ENCODE data around the gene EFCAB14. TPM values are rescaled to one million over a fixed set of nuclear protein-coding genes. Genes with fewer than 3 reads are reported as not detected.
A peak's percentile ranks its signal among the peaks of the same experiment; 100 is the strongest.

EFCAB14 gene
- total and polyA plus RNA-seq, 3 experiments from 2014 or later, result 41.2 to 135 (median 43.5) TPM

- peak overlapping the region in 2 of 8 donors; percentile 5 to 17 for H3K27ac Mint-ChIP-seq
- peaks cover 0 to 1% of the 10 kb centered on the region in 2 donors for H3K27me3 Mint-ChIP-seq
- H3K36me3 Mint-ChIP-seq, result peaks cover 10 to 96% (median 34%) of the 10 kb centered on the region in 3 donors
- Histone ChIP-seq H3K9me3 (ENCODE audit: low read length) (no peaks in the 10 kb centered on the region), H3K4me1 (ENCODE audit: insufficient read depth, low read length) (no peaks in the 10 kb centered on the region), H3K27ac (ENCODE audit: low read depth, low read length) (no peak overlapping the region), H3K27me3 (ENCODE audit: insufficient read depth, low read length, poor library complexity, severe bottlenecking) (no peaks in the 10 kb centered on the region), H3K4me3 (ENCODE audit: low read length) (no peak overlapping the region), H3K36me3 (ENCODE audit: insufficient read depth, low read length) (peaks cover 79% of the 10 kb centered on the region)
- H3K9me3 Mint-ChIP-seq, result no peaks in the 10 kb centered on the region
- no peak overlapping the region for H3K4me3 Mint-ChIP-seq
- DNase-seq, result no peak
- peaks cover 0 to 8% (median 7%) of the 10 kb centered on the region in 3 donors for H3K4me1 Mint-ChIP-seq
- CTCF ChIA-PET, result no interaction called here
- POLR2A ChIA-PET, result interaction anchor here (0.6 kb wide), 1 partner anchor 15 kb away, joined by 7 read pairs; no protein-coding TSS in a partner anchor
Observed at GRCh38 chr1:46689356-46689755, 29.6 kb downstream of the EFCAB14 start.

GRCh38 chr1:46687921-46688509, 30.9 kb downstream of the EFCAB14 start:
- H3K4me3 ChIP-seq (ENCODE audit: low read length), result no peak overlapping the region
- Mint-ChIP-seq H3K4me1 (peaks cover 0 to under 1% (median 0%) of the 10 kb centered on the region in 3 donors), H3K9me3 (no peaks in the 10 kb centered on the region), H3K4me3 (no peak overlapping the region), H3K36me3 (peaks cover 11 to 98% (median 44%) of the 10 kb centered on the region in 3 donors), H3K27me3 (peaks cover 0 to 1% of the 10 kb centered on the region in 2 donors), H3K27ac (peak overlapping the region in 3 of 8 donors; percentile 45 to 69 (median 59))
- no peaks in the 10 kb centered on the region for H3K4me1 ChIP-seq (ENCODE audit: insufficient read depth, low read length)
- ChIA-PET CTCF (no interaction called here), POLR2A (no interaction called here)
- no peak overlapping the region for H3K27ac ChIP-seq (ENCODE audit: low read depth, low read length)
- H3K9me3 ChIP-seq (ENCODE audit: low read length), result no peaks in the 10 kb centered on the region
- DNase-seq, result no peak
- H3K27me3 ChIP-seq (ENCODE audit: insufficient read depth, low read length, poor library complexity, severe bottlenecking), result no peaks in the 10 kb centered on the region
- H3K36me3 ChIP-seq (ENCODE audit: insufficient read depth, low read length), result peaks cover 87% of the 10 kb centered on the region

GRCh38 chr1:46687093-46687659, 31.7 kb downstream of the EFCAB14 start:
- no peaks in the 10 kb centered on the region for H3K9me3 ChIP-seq (ENCODE audit: low read length)
- H3K4me3 ChIP-seq (ENCODE audit: low read length), result no peak overlapping the region
- Mint-ChIP-seq H3K4me3 (no peak overlapping the region), H3K4me1 (no peaks in the 10 kb centered on the region), H3K27me3 (peaks cover 0 to 1% of the 10 kb centered on the region in 2 donors), H3K27ac (peak overlapping the region in 3 of 8 donors; percentile 7 to 71 (median 69)), H3K9me3 (no peaks in the 10 kb centered on the region), H3K36me3 (peaks cover 11 to 98% (median 44%) of the 10 kb centered on the region in 3 donors)
- H3K4me1 ChIP-seq (ENCODE audit: insufficient read depth, low read length), result no peaks in the 10 kb centered on the region
- peaks cover 91% of the 10 kb centered on the region for H3K36me3 ChIP-seq (ENCODE audit: insufficient read depth, low read length)
- no peaks in the 10 kb centered on the region for H3K27me3 ChIP-seq (ENCODE audit: insufficient read depth, low read length, poor library complexity, severe bottlenecking)
- ChIA-PET CTCF (no interaction called here), POLR2A (no interaction called here)
- DNase-seq, result no peak
- no peak overlapping the region for H3K27ac ChIP-seq (ENCODE audit: low read depth, low read length)

- no peak overlapping the region for H3K4me3 ChIP-seq (ENCODE audit: low read length)
- CTCF ChIA-PET, result no interaction called here
- no peak overlapping the region for H3K27ac ChIP-seq (ENCODE audit: low read depth, low read length)
- no peak for DNase-seq
- H3K9me3 Mint-ChIP-seq, result no peaks in the 10 kb centered on the region
- H3K27ac Mint-ChIP-seq, result peak overlapping the region in 3 of 8 donors; percentile 21 to 62 (median 31)
- POLR2A ChIA-PET, result no interaction called here
- H3K4me1 ChIP-seq (ENCODE audit: insufficient read depth, low read length), result no peaks in the 10 kb centered on the region
- peaks cover 0 to 1% of the 10 kb centered on the region in 2 donors for H3K27me3 Mint-ChIP-seq
- peaks cover 91% of the 10 kb centered on the region for H3K36me3 ChIP-seq (ENCODE audit: insufficient read depth, low read length)
- no peaks in the 10 kb centered on the region for H3K4me1 Mint-ChIP-seq
- no peaks in the 10 kb centered on the region for H3K27me3 ChIP-seq (ENCODE audit: insufficient read depth, low read length, poor library complexity, severe bottlenecking)
- H3K9me3 ChIP-seq (ENCODE audit: low read length), result no peaks in the 10 kb centered on the region
- H3K36me3 Mint-ChIP-seq, result peaks cover 8 to 98% (median 48%) of the 10 kb centered on the region in 3 donors
- H3K4me3 Mint-ChIP-seq, result no peak overlapping the region
Observed at GRCh38 chr1:46686255-46686654, 32.7 kb downstream of the EFCAB14 start.

GRCh38 chr1:46684670-46685069, 34.2 kb downstream of the EFCAB14 start:
- peaks cover 11 to 98% (median 53%) of the 10 kb centered on the region in 3 donors for H3K36me3 Mint-ChIP-seq
- DNase-seq, result no peak
- H3K4me3 Mint-ChIP-seq, result no peak overlapping the region
- Histone ChIP-seq H3K9me3 (ENCODE audit: low read length) (no peaks in the 10 kb centered on the region), H3K4me3 (ENCODE audit: low read length) (no peak overlapping the region), H3K36me3 (ENCODE audit: insufficient read depth, low read length) (peaks cover 92% of the 10 kb centered on the region), H3K27me3 (ENCODE audit: insufficient read depth, low read length, poor library complexity, severe bottlenecking) (no peaks in the 10 kb centered on the region), H3K4me1 (ENCODE audit: insufficient read depth, low read length) (no peaks in the 10 kb centered on the region), H3K27ac (ENCODE audit: low read depth, low read length) (no peak overlapping the region)
- H3K4me1 Mint-ChIP-seq, result no peaks in the 10 kb centered on the region
- no peaks in the 10 kb centered on the region for H3K9me3 Mint-ChIP-seq
- ChIA-PET CTCF (no interaction called here), POLR2A (no interaction called here)
- H3K27ac Mint-ChIP-seq, result peak overlapping the region in 2 of 8 donors; percentile 15 to 66
- H3K27me3 Mint-ChIP-seq, result no peaks in the 10 kb centered on the region

GRCh38 chr1:46682064-46682463, 36.9 kb downstream of the EFCAB14 start:
- H3K27me3 Mint-ChIP-seq, result no peaks in the 10 kb centered on the region
- no peak for DNase-seq
- ChIA-PET POLR2A (no interaction called here), CTCF (no interaction called here)
- peak overlapping the region in 5 of 8 donors; percentile 24 to 97 (median 44) for H3K27ac Mint-ChIP-seq
- peaks cover 17 to 92% (median 36%) of the 10 kb centered on the region in 3 donors for H3K36me3 Mint-ChIP-seq
- peaks cover 5 to 8% (median 6%) of the 10 kb centered on the region in 3 donors for H3K4me1 Mint-ChIP-seq
- Histone ChIP-seq H3K9me3 (ENCODE audit: low read length) (no peaks in the 10 kb centered on the region), H3K4me1 (ENCODE audit: insufficient read depth, low read length) (peaks cover 4% of the 10 kb centered on the region), H3K4me3 (ENCODE audit: low read length) (no peak overlapping the region), H3K27me3 (ENCODE audit: insufficient read depth, low read length, poor library complexity, severe bottlenecking) (no peaks in the 10 kb centered on the region), H3K36me3 (ENCODE audit: insufficient read depth, low read length) (peaks cover 67% of the 10 kb centered on the region), H3K27ac (ENCODE audit: low read depth, low read length) (no peak overlapping the region)
- H3K4me3 Mint-ChIP-seq, result no peak overlapping the region
- H3K9me3 Mint-ChIP-seq, result no peaks in the 10 kb centered on the region

- H3K27ac Mint-ChIP-seq, result peak overlapping the region in 3 of 8 donors; percentile 5 to 37 (median 10)
- Histone ChIP-seq H3K9me3 (ENCODE audit: low read length) (no peaks in the 10 kb centered on the region), H3K27ac (ENCODE audit: low read depth, low read length) (no peak overlapping the region), H3K27me3 (ENCODE audit: insufficient read depth, low read length, poor library complexity, severe bottlenecking) (no peaks in the 10 kb centered on the region), H3K4me1 (ENCODE audit: insufficient read depth, low read length) (peaks cover 10% of the 10 kb centered on the region), H3K4me3 (ENCODE audit: low read length) (no peak overlapping the region), H3K36me3 (ENCODE audit: insufficient read depth, low read length) (peaks cover 61% of the 10 kb centered on the region)
- H3K4me1 Mint-ChIP-seq, result peaks cover 11 to 14% (median 12%) of the 10 kb centered on the region in 3 donors
- no peaks in the 10 kb centered on the region for H3K9me3 Mint-ChIP-seq
- H3K4me3 Mint-ChIP-seq, result no peak overlapping the region
- peaks cover 17 to 88% (median 32%) of the 10 kb centered on the region in 3 donors for H3K36me3 Mint-ChIP-seq
- POLR2A ChIA-PET, result interaction anchor here (0.6 kb wide), 1 partner anchor 9 kb away, joined by 3 read pairs; no protein-coding TSS in a partner anchor
- no peaks in the 10 kb centered on the region for H3K27me3 Mint-ChIP-seq
- CTCF ChIA-PET, result no interaction called here
- DNase-seq, result no peak
Observed at GRCh38 chr1:46681333-46682034, 37.4 kb downstream of the EFCAB14 start.

All from CD8-positive, alpha-beta memory T cell (primary cell).